DMS53 treated with DMSO at 0.1 percent for 48 hours (cell line): Measurements from ENCODE around the gene OR2B6.

Experiments used
- DNase-seq: peaks from one replicate; lab custom pipeline; 2025; ENCODE audit not compliant: unreplicated experiment; lab: John Stamatoyannopoulos, UW

Gene OR2B6

GRCh38 chr6:27994616-27995015 lies 37.6 kb downstream of the OR2B6 start:
- DNase-seq: no peak

GRCh38 chr6:28000351-28001045 lies 43.5 kb downstream of the OR2B6 start:
- no peak for DNase-seq

- DNase-seq: no peak
Measured at GRCh38 chr6:28001351-28001750, 44.3 kb downstream of the OR2B6 start.

GRCh38 chr6:28001751-28002150 lies 44.7 kb downstream of the OR2B6 start:
- DNase-seq: no peak

GRCh38 chr6:28002161-28002560 lies 45.1 kb downstream of the OR2B6 start:
- DNase-seq: peak; percentile 17

GRCh38 chr6:28003059-28003458 lies 46.0 kb downstream of the OR2B6 start:
- peak; percentile 52 for DNase-seq

- DNase-seq: no peak
Measured at GRCh38 chr6:28003661-28004060, 46.6 kb downstream of the OR2B6 start.

GRCh38 chr6:28004350-28005151 lies 47.5 kb downstream of the OR2B6 start:
- DNase-seq: no peak

- DNase-seq: no peak
Measured at GRCh38 chr6:28005152-28005890, 48.3 kb downstream of the OR2B6 start.

GRCh38 chr6:28005975-28006374 lies 48.9 kb downstream of the OR2B6 start:
- DNase-seq: no peak
